CD4-positive, alpha-beta T cell treated with Interleukin-10 for 1 hour (primary cell): Measurements from ENCODE around the gene ZNF688.

Experiments
- DNase-seq: peaks from one replicate; pipeline ENCODE4 v3.0.0-alpha.2; 2020

ZNF688 gene

GRCh38 chr16:30585022-30585399 is 13.5 kb upstream of the ZNF688 start:
- DNase-seq: no peak

GRCh38 chr16:30582611-30583340 is 11.3 kb upstream of the ZNF688 start:
- DNase-seq: no peak

- no peak for DNase-seq
Measured at GRCh38 chr16:30581457-30581856, 9.9 kb upstream of the ZNF688 start.

GRCh38 chr16:30574678-30575077 is 3.2 kb upstream of the ZNF688 start:
- no peak for DNase-seq

GRCh38 chr16:30570636-30571444 is 674 bp downstream of the ZNF688 start:
- DNase-seq: no peak

- DNase-seq: no peak
Measured at GRCh38 chr16:30569746-30570635, 1.5 kb downstream of the ZNF688 start.

GRCh38 chr16:30569281-30569680 is 2.2 kb downstream of the ZNF688 start:
- DNase-seq: no peak

- DNase-seq: peak; percentile 78
Measured at GRCh38 chr16:30567991-30568638, 3.4 kb downstream of the ZNF688 start.

GRCh38 chr16:30567160-30567990 is 4.1 kb downstream of the ZNF688 start:
- peak; percentile 68 for DNase-seq

- DNase-seq: no peak
Measured at GRCh38 chr16:30566531-30566930, 5.0 kb downstream of the ZNF688 start.

- DNase-seq: no peak
Measured at GRCh38 chr16:30565984-30566383, 5.5 kb downstream of the ZNF688 start.

GRCh38 chr16:30565526-30565925 is 6.0 kb downstream of the ZNF688 start:
- DNase-seq: no peak

GRCh38 chr16:30562021-30562420 is 9.5 kb downstream of the ZNF688 start:
- no peak for DNase-seq

GRCh38 chr16:30561089-30561816 is 10.3 kb downstream of the ZNF688 start:
- DNase-seq: peak; percentile 37

GRCh38 chr16:30559690-30560089 is 11.8 kb downstream of the ZNF688 start:
- no peak for DNase-seq

- no peak for DNase-seq
Measured at GRCh38 chr16:30558789-30559377, 12.6 kb downstream of the ZNF688 start.

GRCh38 chr16:30557957-30558788 is 13.3 kb downstream of the ZNF688 start, which contains the start of gene ZNF764:
Gene ZNF764, minus strand, starts transcription at chr16:30558374. Its CDS starts 192 bp downstream, at chr16:30558182.
- DNase-seq: peak; percentile 99

- no peak for DNase-seq
Measured at GRCh38 chr16:30557707-30557956, 13.9 kb downstream of the ZNF688 start.

GRCh38 chr16:30556125-30556473 is 15.4 kb downstream of the ZNF688 start:
- DNase-seq: no peak
